HG02759 (cell line): ENCODE data around the gene RHBDD1.
"Not testable (repeated sequence)": the region's sequence is repeated elsewhere in the genome, so short reads cannot be mapped to it uniquely, and the experiment has no call there.

ENCODE experiments used
- ATAC-seq: cut with Tn5 transposase; IDR thresholded peaks from one replicate; pipeline ENCODE4 v1.9.1; 2021; ENCODE audit warnings: mild to moderate bottlenecking, moderate library complexity; ENCODE audit not compliant: unreplicated experiment

RHBDD1 gene

DNA sequence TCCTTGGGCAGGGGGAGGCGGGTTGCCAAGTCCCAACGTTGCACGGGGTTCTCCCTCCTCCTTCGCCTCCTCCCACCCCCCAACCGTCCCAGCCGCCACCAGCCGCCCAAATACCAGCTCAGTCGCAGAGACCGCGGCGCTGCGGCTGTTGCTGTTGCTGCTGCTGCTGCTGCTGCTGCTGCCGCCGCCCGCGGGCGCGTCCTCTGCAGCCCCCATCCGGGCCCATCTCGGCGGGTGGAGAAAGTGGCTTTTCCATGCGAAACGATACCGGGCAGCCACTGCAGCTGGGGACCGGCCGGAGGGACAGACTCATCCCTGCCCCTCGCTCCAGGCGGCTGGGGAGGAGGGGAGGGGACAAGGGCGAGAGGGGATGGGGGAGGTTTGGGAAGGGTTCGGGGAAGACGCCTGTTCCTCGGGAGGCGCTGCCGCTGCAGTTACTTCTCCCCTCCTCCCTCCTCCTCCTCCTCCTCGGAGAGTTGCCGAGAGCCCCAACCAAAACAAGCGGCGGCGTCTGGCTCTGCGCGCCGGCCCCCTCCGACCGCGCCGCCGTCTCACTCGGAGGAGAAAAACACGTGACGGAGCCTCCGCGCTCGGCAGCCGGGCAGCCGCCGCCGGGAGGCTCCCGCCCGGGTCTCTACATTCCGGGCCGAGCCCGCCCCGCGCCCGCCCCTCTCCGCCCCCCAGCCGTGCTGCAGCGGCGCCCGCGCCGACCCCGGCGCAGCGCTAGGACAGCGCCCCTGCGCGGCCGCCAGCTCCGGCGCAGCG lies 36.5 kb upstream of the RHBDD1 start, which contains the start of gene IRS1:
IRS1 (minus strand) TSS at position 610 of the 765 bp plus-strand sequence. CDS start 1,082 bp downstream, outside the sequence.
- peak; percentile 44 for ATAC-seq

- no peak for ATAC-seq
Observed at GRCh38 chr2:226799976-226800940, 35.6 kb upstream of the RHBDD1 start.

GRCh38 chr2:226800941-226801784 lies 34.7 kb upstream of the RHBDD1 start:
- ATAC-seq: peak; percentile 76

DNA sequence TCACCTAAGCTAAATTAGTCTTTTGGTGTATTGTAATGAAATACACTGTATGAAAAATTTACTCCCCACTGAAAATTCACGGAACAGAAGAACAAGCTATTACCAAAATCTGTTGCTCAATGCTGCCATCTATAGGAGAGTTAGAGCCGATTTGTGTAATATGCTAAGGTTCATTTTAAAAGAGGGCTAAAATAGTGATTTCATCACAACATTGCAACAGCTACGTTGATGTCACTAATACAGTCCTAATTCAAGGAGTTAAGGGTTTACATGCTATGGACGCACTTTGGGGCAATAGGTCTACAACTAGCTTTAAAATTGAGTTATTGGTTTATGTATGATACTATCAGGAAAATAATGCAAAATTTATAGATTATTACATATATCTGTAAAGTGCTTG lies 33.3 kb upstream of the RHBDD1 start:
- no peak for ATAC-seq

DNA sequence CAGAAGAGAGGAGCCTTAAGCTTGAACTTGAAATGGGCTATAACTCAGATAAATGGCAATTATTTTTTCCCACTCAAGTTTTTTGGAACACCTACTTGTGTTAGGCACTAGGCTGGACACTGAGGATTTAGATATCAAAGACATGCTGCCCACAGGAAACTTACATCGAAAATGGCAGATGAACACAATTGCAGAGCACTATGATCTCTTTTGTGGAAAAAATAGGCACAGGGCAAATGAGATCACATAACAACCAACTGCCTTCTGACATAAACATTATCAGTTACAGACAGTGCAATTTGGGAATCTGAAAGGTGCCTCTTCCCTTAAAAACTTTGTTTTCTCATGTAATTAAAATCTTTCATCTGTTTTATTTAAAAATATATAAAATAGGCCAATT lies 32.4 kb upstream of the RHBDD1 start:
- ATAC-seq: no peak

- ATAC-seq: peak; percentile 49
Observed at GRCh38 chr2:226813148-226813701, 22.6 kb upstream of the RHBDD1 start.

GRCh38 chr2:226818930-226819329 lies 16.9 kb upstream of the RHBDD1 start:
- ATAC-seq: no peak

GRCh38 chr2:226825056-226825455 lies 10.8 kb upstream of the RHBDD1 start:
- no peak for ATAC-seq

DNA sequence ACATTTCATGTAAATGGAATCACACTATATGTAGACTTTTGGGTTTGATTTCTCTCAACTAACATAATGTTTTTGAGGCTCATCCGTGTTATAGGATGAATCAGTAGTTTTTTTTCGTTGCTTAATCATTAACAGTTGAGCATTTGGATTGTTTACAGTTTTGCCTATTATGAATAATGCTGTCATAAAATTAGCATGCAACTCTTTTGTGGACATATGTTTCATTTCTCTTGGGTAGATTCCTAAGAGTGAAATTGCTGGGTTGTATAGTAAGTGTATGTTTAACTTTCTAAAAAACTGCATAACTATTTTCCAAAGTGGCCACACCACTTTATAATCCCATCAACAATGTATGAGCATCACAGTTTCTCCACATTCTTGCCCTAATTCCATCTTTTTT lies 7.7 kb upstream of the RHBDD1 start:
- no peak for ATAC-seq

- no peak for ATAC-seq
Observed at GRCh38 chr2:226829721-226830631, 5.9 kb upstream of the RHBDD1 start.

DNA sequence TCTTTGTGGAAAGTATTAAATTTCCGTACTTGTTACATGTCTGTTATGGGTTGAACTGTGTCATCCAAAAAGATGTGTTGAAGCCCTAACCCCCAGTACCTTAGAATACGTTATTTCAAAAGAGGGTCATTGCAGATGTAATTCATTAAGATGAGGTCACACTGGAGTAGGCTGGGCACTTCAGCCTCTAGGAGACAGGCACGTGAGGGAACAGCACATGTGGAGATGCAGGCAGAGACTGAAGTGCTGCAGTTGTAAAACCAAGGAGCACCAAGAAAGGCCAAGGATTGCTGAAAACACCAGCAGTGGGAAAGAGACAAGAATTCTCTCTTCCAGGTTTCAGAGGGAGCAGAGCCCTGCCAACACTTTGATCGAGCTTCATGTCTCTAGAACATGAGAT lies 4.6 kb upstream of the RHBDD1 start:
- ATAC-seq: no peak

GRCh38 chr2:226832061-226832460 lies 3.8 kb upstream of the RHBDD1 start:
- no peak for ATAC-seq

- ATAC-seq: not testable (repeated sequence)
Observed at GRCh38 chr2:226834880-226835279, 974 bp upstream of the RHBDD1 start.

GRCh38 chr2:226835420-226835795 lies 446 bp upstream of the RHBDD1 start:
- peak; percentile 29 for ATAC-seq

DNA sequence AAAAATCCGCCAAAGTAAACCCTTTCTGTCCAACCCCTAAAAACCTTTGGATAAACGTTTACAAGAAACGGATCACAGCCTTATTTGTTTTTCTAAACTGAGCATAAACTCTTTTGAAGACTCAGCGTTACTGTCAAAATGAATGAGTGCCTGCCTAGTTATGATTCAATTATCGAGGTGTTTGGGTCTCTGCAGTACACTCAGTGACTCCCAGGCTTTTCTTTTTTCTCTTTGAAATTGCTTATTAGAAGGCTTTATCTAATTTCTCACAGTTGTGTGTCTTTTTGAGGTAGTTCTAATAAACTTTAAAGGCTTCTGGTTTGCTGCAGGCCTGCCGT lies 663 bp downstream of the RHBDD1 start:
- no peak for ATAC-seq

DNA sequence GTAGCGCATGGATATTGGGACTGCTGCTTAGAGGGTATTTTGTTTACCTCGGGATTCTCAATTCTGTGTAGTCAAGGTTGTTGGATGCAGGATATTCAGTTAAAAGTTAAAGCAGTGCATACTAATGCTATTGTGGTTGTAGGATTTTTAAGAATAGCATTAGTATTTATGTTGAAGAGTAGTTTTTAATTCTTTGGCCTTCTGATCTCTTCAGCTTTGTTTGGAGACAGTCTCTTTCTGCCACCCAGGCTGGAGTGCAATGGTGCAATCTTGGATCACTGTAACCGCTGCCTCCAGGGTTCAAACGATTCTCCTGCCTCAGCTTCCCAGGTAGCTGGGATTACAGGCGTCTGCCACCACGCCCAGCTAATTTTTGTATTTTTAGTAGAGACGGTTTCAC lies 1.5 kb downstream of the RHBDD1 start:
- ATAC-seq: no peak

- no peak for ATAC-seq
Observed at GRCh38 chr2:226837787-226838603, 2.1 kb downstream of the RHBDD1 start.

GRCh38 chr2:226838722-226839121 lies 2.9 kb downstream of the RHBDD1 start:
- no peak for ATAC-seq

GRCh38 chr2:226839161-226839560 lies 3.3 kb downstream of the RHBDD1 start:
- ATAC-seq: no peak
